GM12878 (cell line): ENCODE measurements around the gene SHROOM2. TPM values are rescaled to one million over a fixed set of nuclear protein-coding genes. Genes with fewer than 3 reads are reported as not detected.

Experiments
- ATAC-seq: fragments of 200-7000 bp; cut with Tn5 transposase; 3 replicates; pipeline ENCODE4 v1.9.1; 2020; ENCODE audit warnings: mild to moderate bottlenecking, moderate library complexity
- BruUV-seq: library from RNA; stranded (reverse); fragments of 400-500 nt; replicated peaks from 2 replicates; lab custom pipeline; 2021; lab: Mats Ljungman, UMichigan
- CTCF ChIA-PET: fragments of 300-600 bp; sonication (Branson Sonifier 250); formaldehyde crosslinking; extraction: SDS; loops from one replicate; lab custom pipeline; 2021; ENCODE audit warnings: inconsistent platforms; lab: Yijun Ruan, JAX
- POLR2A ChIA-PET: fragments of 350-600 bp; formaldehyde crosslinking; extraction: SDS; loops from one replicate; lab custom pipeline; 2021; ENCODE audit warnings: inconsistent platforms; lab: Charles Lee
- RAD21 ChIA-PET: fragments of 300-600 bp; sonication (Branson Sonifier 250); formaldehyde crosslinking; loops from one replicate; lab custom pipeline; 2023; ENCODE audit warnings: antibody characterized with exemption; ENCODE audit not compliant: unreplicated experiment; lab: Charles Lee
- SMC1A ChIA-PET: fragments of 300-600 bp; sonication (Branson Sonifier 250); formaldehyde crosslinking; loops from one replicate; lab custom pipeline; 2023; ENCODE audit not compliant: unreplicated experiment, uncharacterized antibody; lab: Charles Lee
- DNase-seq: peaks from one replicate; pipeline ENCODE4 v3.0.0-alpha.2; 2011; ENCODE audit warnings: low read depth, low spot score
- FAIRE-seq: peaks from 3 replicates; lab custom pipeline; 2011; peaks lifted over from hg19 to GRCh38; lab: Jason Lieb, UNC
- H2AFZ ChIP-seq: 2 replicates; pipeline ENCODE4 v1.6.0; 2011; ENCODE audit warnings: low read depth, low read length, control low read depth; ENCODE audit not compliant: control insufficient read depth
- H3K27ac ChIP-seq: 2 replicates; pipeline ENCODE4 v1.5.1; 2011; ENCODE audit warnings: control low read depth; ENCODE audit not compliant: control insufficient read depth, insufficient read depth
- H3K27me3 ChIP-seq, 2 experiments: replicated peaks in 1 of 2; 2 replicates each; pipeline versions ENCODE4 v1.6.0 to v1.6.1; 2011; ENCODE audit warnings: low read length in 1 of 2; ENCODE audit not compliant: control insufficient read depth in 2 of 2, insufficient read depth in 2 of 2
- H3K36me3 ChIP-seq, 2 experiments: 2 replicates each; pipeline ENCODE4 v1.5.1; 2011; ENCODE audit warnings: low read length in 1 of 2; ENCODE audit not compliant: control insufficient read depth in 2 of 2, insufficient read depth in 2 of 2
- H3K4me1 ChIP-seq: 2 replicates; pipeline ENCODE4 v1.6.1; 2011; ENCODE audit warnings: mild to moderate bottlenecking, low read length, moderate library complexity, mixed read lengths; ENCODE audit not compliant: control insufficient read depth, insufficient read depth
- H3K4me2 ChIP-seq: 2 replicates; pipeline ENCODE4 v1.6.0; 2011; ENCODE audit warnings: control low read depth; ENCODE audit not compliant: control insufficient read depth, insufficient read depth
- H3K4me3 ChIP-seq: fragments of 200-600 bp; sonication (generic); 2 replicates; pipeline ENCODE4 v1.5.1; 2016
- H3K79me2 ChIP-seq: 2 replicates; pipeline ENCODE4 v1.6.0; 2011; ENCODE audit warnings: low read length; ENCODE audit not compliant: control insufficient read depth, insufficient read depth
- H3K9ac ChIP-seq: 2 replicates; pipeline ENCODE4 v1.8.0; 2011; ENCODE audit warnings: low read length, control low read depth, mixed read lengths; ENCODE audit not compliant: control insufficient read depth, insufficient read depth
- H3K9me3 ChIP-seq: replicated peaks from 3 replicates; pipeline ENCODE4 v1.5.1; 2011; ENCODE audit warnings: mild to moderate bottlenecking, low read length; ENCODE audit not compliant: control insufficient read depth, insufficient read depth
- H4K20me1 ChIP-seq: 2 replicates; pipeline ENCODE4 v1.6.0; 2011; ENCODE audit not compliant: control insufficient read depth, insufficient read depth
- BMI1 ChIP-seq: fragments of 450-650 bp; IDR thresholded peaks from 2 replicates; pipeline ENCODE4 v1.6.1; 2016; ENCODE audit warnings: mild to moderate bottlenecking, moderate library complexity, borderline replicate concordance
- CBFB ChIP-seq: IDR thresholded peaks from 2 replicates; pipeline ENCODE4 v1.6.1; 2016; ENCODE audit warnings: antibody characterized with exemption, low read depth
- DPF2 ChIP-seq: fragments of 450-650 bp; IDR thresholded peaks from 2 replicates; pipeline ENCODE4 v1.6.1; 2017; ENCODE audit warnings: mild to moderate bottlenecking
- E2F8 ChIP-seq: fragments of 450-650 bp; IDR thresholded peaks from 2 replicates; pipeline ENCODE4 v1.6.1; 2018; ENCODE audit warnings: mild to moderate bottlenecking, low read depth, moderate library complexity; ENCODE audit not compliant: partially characterized antibody
- HCFC1 ChIP-seq: fragments of 150-350 bp; IDR thresholded peaks from 2 replicates; pipeline ENCODE4 v1.6.1; 2014; ENCODE audit warnings: low read length
- HDAC6 ChIP-seq: fragments of 200-600 bp; sonication (generic); IDR thresholded peaks from one replicate; pipeline ENCODE4 v1.8.0; 2017; ENCODE audit warnings: antibody characterized with exemption; ENCODE audit not compliant: unreplicated experiment
- IKZF2 ChIP-seq, 2 experiments: fragments of 450-650 bp; IDR thresholded peaks; 2 replicates each; pipeline ENCODE4 v1.6.1; 2017; ENCODE audit warnings: mild to moderate bottlenecking in 2 of 2, moderate library complexity in 2 of 2
- JUND ChIP-seq: IDR thresholded peaks from 2 replicates; pipeline ENCODE4 v1.6.1; 2012; ENCODE audit warnings: low read depth, mild to moderate bottlenecking, low read length, improper control_type of control experiment, moderate library complexity
- MLLT1 ChIP-seq: fragments of 450-650 bp; IDR thresholded peaks from 2 replicates; pipeline ENCODE4 v1.6.1; 2016; ENCODE audit warnings: mild to moderate bottlenecking
- NFIC ChIP-seq: IDR thresholded peaks from 2 replicates; pipeline ENCODE4 v1.6.1; 2012; ENCODE audit warnings: low read depth, mild to moderate bottlenecking, inconsistent platforms, low read length, moderate library complexity
- NRF1 ChIP-seq: conservative IDR thresholded peaks from 2 replicates; pipeline ENCODE4 v1.6.1; 2011; ENCODE audit warnings: mild to moderate bottlenecking, low read depth, low read length, improper control_type of control experiment
- RB1 ChIP-seq: fragments of 450-650 bp; formaldehyde crosslinking; IDR thresholded peaks from 2 replicates; pipeline ENCODE4 v1.6.1; 2017; ENCODE audit warnings: mild to moderate bottlenecking, borderline replicate concordance
- SP1 ChIP-seq: IDR thresholded peaks from one replicate; pipeline ENCODE4 v1.6.1; 2011; ENCODE audit warnings: low read depth, low read length
- SUPT20H ChIP-seq: IDR thresholded peaks from 2 replicates; pipeline ENCODE4 v1.6.1; 2011; ENCODE audit warnings: low read depth, mild to moderate bottlenecking, low read length, moderate library complexity, borderline replicate concordance; ENCODE audit not compliant: control insufficient read depth
- TBL1XR1 ChIP-seq: IDR thresholded peaks from 2 replicates; pipeline ENCODE4 v1.6.1; 2012; ENCODE audit warnings: low read depth, low read length, improper control_type of control experiment
- ZNF274 ChIP-seq: IDR thresholded peaks from one replicate; pipeline ENCODE4 v1.8.0; 2011; ENCODE audit not compliant: insufficient read length, insufficient read depth
- ZNF384 ChIP-seq: IDR thresholded peaks from 2 replicates; pipeline ENCODE4 v1.6.1; 2012; ENCODE audit warnings: low read depth, mild to moderate bottlenecking, low read length, improper control_type of control experiment, borderline replicate concordance
- WGBS: methylation state at CpG from one replicate; pipeline ENCODE4 v1.1.6; 2016; ENCODE audit warnings: low lambda C conversion rate; ENCODE audit not compliant: insufficient replicate concordance, insufficient coverage; ENCODE audit errors: missing lambda C conversion rate; 5-methylcytosine and 5-hydroxymethylcytosine counted together
- in situ Hi-C: fragments of 300-500 bp; cut with MboI; formaldehyde crosslinking; loops from 9 replicates; pipeline ENCODE4 v1.14.3; 2018; ENCODE audit warnings: mixed read lengths
- intact Hi-C: fragments of 100-400 bp; cut with micrococcal nuclease; formaldehyde crosslinking; loops from one replicate; pipeline ENCODE4 v1.14.2; 2022; ENCODE audit not compliant: unreplicated experiment
- polyA plus RNA-seq, 11 experiments: library from polyadenylated mRNA; depleted of rRNA in 4 of 11; unstranded in 6 of 11; stranded (reverse) in 5 of 11; fragments of >200 nt; fragmentation: Nextera tagmentation in 4 of 11; fragmentation: Illumina TruSeq in 1 of 11; extraction: Ambion mirVana in 4 of 11; extraction: Trizol in 1 of 11; gene quantifications; 1 replicate in 1 of 11; 2 replicates in 10 of 11; pipeline versions ENCODE4 v1.2.1 to v1.2.3, GENCODE V29; 2011 to 2016; ENCODE audit warnings: inconsistent platforms in 2 of 11, missing spikeins in 2 of 11, low read depth in 1 of 11
- total RNA-seq, 4 experiments: library from RNA; depleted of rRNA in 3 of 4; stranded (reverse); fragments of >200 nt in 3 of 4; fragmentation: Illumina TruSeq in 1 of 4; extraction: Trizol in 1 of 4; gene quantifications; 2 replicates each; pipeline versions ENCODE4 v1.2.1 to v1.2.3, GENCODE V29; 2013 to 2021

Gene SHROOM2
- total and polyA plus RNA-seq, 10 of the 15 experiments (the other 5 are each of a cell fraction or from before 2014, with no cell fraction given): under 0.01 to 0.15 (median 0.09) TPM; not detected in 2

- no peak for TF ChIP-seq MLLT1
- TF ChIP-seq E2F8: no peak
- TF ChIP-seq RB1: no peak
- no peak for TF ChIP-seq NFIC
- TF ChIP-seq ZNF274: no peak
- no peak for TF ChIP-seq ZNF384
- TF ChIP-seq JUND: no peak
- TF ChIP-seq TBL1XR1: no peak
Observed at GRCh38 chrX:9862953-9863352, 76.7 kb downstream of the SHROOM2 start (continued).

- no peaks in the 10 kb centered on the region for H3K36me3 ChIP-seq
- ChIA-PET CTCF (no interaction called here), POLR2A (interaction anchor here (0.7 kb wide), 1 partner anchor 92 kb away, joined by 3 read pairs; no protein-coding TSS in a partner anchor), SMC1A (interaction anchor here (0.6 kb wide), 1 partner anchor 163 kb away, joined by 3 read pairs; no protein-coding TSS in a partner anchor), RAD21 (no interaction called here)
- H3K9me3 ChIP-seq: no peaks in the 10 kb centered on the region
- no peak overlapping the region for H3K9ac ChIP-seq
- H3K27ac ChIP-seq: no peak overlapping the region
- no peaks in the 10 kb centered on the region for H3K4me1 ChIP-seq
- no peak overlapping the region for H3K4me3 ChIP-seq
- no peak overlapping the region for H2AFZ ChIP-seq
- no peaks in the 10 kb centered on the region for H3K79me2 ChIP-seq
- H3K4me2 ChIP-seq: no peak overlapping the region
- in situ Hi-C loops (no loop called here), intact Hi-C loops (no loop called here)
- FAIRE-seq: no peak
- WGBS: 20% methylated on average over 10 of the region's 10 CpGs
- no TSS peak for BruUV-seq
- no peak for DNase-seq
- ATAC-seq: no peak
- H3K27me3 ChIP-seq: no peaks in the 10 kb centered on the region; a peak in 1 of 4 replicates
- H4K20me1 ChIP-seq: no peaks in the 10 kb centered on the region
- TF ChIP-seq SUPT20H: no peak
- TF ChIP-seq HDAC6: no peak
- TF ChIP-seq NRF1: no peak
- TF ChIP-seq IKZF2 (IDR thresholded peaks at IDR 0.05): no peak
- no peak for TF ChIP-seq CBFB
- no peak for TF ChIP-seq BMI1
- TF ChIP-seq DPF2: no peak
- TF ChIP-seq SP1: no peak
- no peak for TF ChIP-seq HCFC1
Observed at GRCh38 chrX:9864011-9864410, 77.8 kb downstream of the SHROOM2 start.
